AG04450 (cell line): ENCODE measurements around the gene ARHGEF4. TPM values are rescaled to one million over a fixed set of nuclear protein-coding genes. Genes with fewer than 3 reads are reported as not detected.

Source experiments
- CTCF ChIA-PET: fragments of 300-600, 350-600 bp; formaldehyde crosslinking; extraction: SDS; loops from one replicate; lab custom pipeline; 2022; ENCODE audit warnings: antibody characterized with exemption, inconsistent platforms; lab: Charles Lee
- POLR2A ChIA-PET: fragments of 350-600 bp; formaldehyde crosslinking; extraction: SDS; loops from one replicate; lab custom pipeline; 2021; ENCODE audit warnings: antibody characterized with exemption, inconsistent platforms; lab: Yijun Ruan, JAX
- DNase-seq: peaks from one replicate; pipeline ENCODE4 v3.0.0-alpha.2; 2011; ENCODE audit warnings: low read depth, low spot score
- H3K27ac ChIP-seq: one replicate; pipeline ENCODE4 v1.5.1; 2012; ENCODE audit warnings: low read depth, low read length, control low read depth
- H3K27me3 ChIP-seq: one replicate; pipeline ENCODE4 v1.6.0; 2012; ENCODE audit warnings: low read length; ENCODE audit not compliant: control insufficient read depth, insufficient read depth
- H3K4me3 ChIP-seq: 2 replicates; pipeline ENCODE4 v1.5.1; 2011; ENCODE audit warnings: mild to moderate bottlenecking, low read depth, low read length, control low read depth
- H3K9me3 ChIP-seq: 2 replicates; pipeline ENCODE4 v1.5.1; 2012; ENCODE audit warnings: low read length; ENCODE audit not compliant: control insufficient read depth, insufficient read depth
- CTCF ChIP-seq: IDR thresholded peaks from 2 replicates; pipeline ENCODE4 v1.5.1; 2011; ENCODE audit warnings: low read depth, low read length, control low read depth, inconsistent platforms
- polyA plus RNA-seq: library from polyadenylated mRNA; depleted of rRNA; stranded (reverse); fragments of >200 nt; gene quantifications from 2 replicates; pipeline ENCODE4 v1.2.3, GENCODE V29; 2011

The ARHGEF4 gene
- polyA plus RNA-seq, 1 experiment = 0.95 TPM

- TF ChIP-seq CTCF = peak; percentile 81
- CTCF ChIA-PET = interaction anchor here (0.6 to 7.7 kb wide), 29 partner anchors 8 to 239 kb away, joined by 3 to 152 read pairs (median 3); partner anchors contain the start of gene ARHGEF4
- POLR2A ChIA-PET = no interaction called here
- no peak overlapping the region for H3K4me3 ChIP-seq
- H3K27ac ChIP-seq = no peak overlapping the region
- peak; percentile 46 for DNase-seq
- H3K27me3 ChIP-seq = peaks cover 7% of the 10 kb centered on the region
- no peaks in the 10 kb centered on the region for H3K9me3 ChIP-seq
Measured at GRCh38 chr2:130873700-130874346, 37.1 kb downstream of the ARHGEF4 start.

GRCh38 chr2:130874512-130874911 is 37.8 kb downstream of the ARHGEF4 start:
- no peak overlapping the region for H3K27ac ChIP-seq
- ChIA-PET CTCF (interaction anchor here (0.6 to 7.7 kb wide), 18 partner anchors 8 to 451 kb away, joined by 3 to 152 read pairs (median 4); partner anchors contain the start of gene ARHGEF4), POLR2A (no interaction called here)
- H3K27me3 ChIP-seq = peaks cover 9% of the 10 kb centered on the region
- H3K9me3 ChIP-seq = no peaks in the 10 kb centered on the region
- DNase-seq = no peak
- TF ChIP-seq CTCF = no peak
- H3K4me3 ChIP-seq = no peak overlapping the region

GRCh38 chr2:130875935-130876334 is 39.2 kb downstream of the ARHGEF4 start:
- CTCF ChIA-PET = interaction anchor here (1.6 to 7.7 kb wide), 4 partner anchors 32 to 80 kb away, joined by 3 to 152 read pairs (median 34); no protein-coding TSS in a partner anchor
- peaks cover 9% of the 10 kb centered on the region for H3K27me3 ChIP-seq
- DNase-seq = no peak
- H3K4me3 ChIP-seq = no peak overlapping the region
- H3K9me3 ChIP-seq = no peaks in the 10 kb centered on the region
- TF ChIP-seq CTCF = no peak
- POLR2A ChIA-PET = no interaction called here
- H3K27ac ChIP-seq = no peak overlapping the region

GRCh38 chr2:130877258-130877657 is 40.5 kb downstream of the ARHGEF4 start:
- POLR2A ChIA-PET = no interaction called here
- DNase-seq = no peak
- H3K27me3 ChIP-seq = peaks cover 9% of the 10 kb centered on the region
- no peak overlapping the region for H3K4me3 ChIP-seq
- no peak for TF ChIP-seq CTCF
- CTCF ChIA-PET = interaction anchor here (7.7 kb wide), 1 partner anchor 82 kb away, joined by 152 read pairs; no protein-coding TSS in a partner anchor
- no peak overlapping the region for H3K27ac ChIP-seq
- H3K9me3 ChIP-seq = no peaks in the 10 kb centered on the region

GRCh38 chr2:130878316-130878715 is 41.6 kb downstream of the ARHGEF4 start:
- H3K27me3 ChIP-seq = peaks cover 9% of the 10 kb centered on the region
- ChIA-PET POLR2A (no interaction called here), CTCF (no interaction called here)

More at GRCh38 chr2:130878316-130878715, 41.6 kb downstream of the ARHGEF4 start:
- Histone ChIP-seq H3K27ac (no peak overlapping the region), H3K4me3 (no peak overlapping the region), H3K9me3 (no peaks in the 10 kb centered on the region)
- DNase-seq = no peak
- TF ChIP-seq CTCF = no peak
